K562 (cell line): Measurements from ENCODE around the gene TMEM139. TPM values are rescaled to one million over a fixed set of nuclear protein-coding genes. Genes with fewer than 3 reads are reported as not detected.
A peak's percentile ranks its signal among the peaks of the same experiment; 100 is the strongest.

Experiments
- BRD4 ChIP-seq: fragments of 200-600 bp; sonication (generic); IDR thresholded peaks from 2 replicates; pipeline ENCODE4 v1.6.1; 2017; ENCODE audit warnings: inconsistent platforms
- CGGBP1 ChIP-seq: fragments of 250-450 bp; sonication (Bioruptor Pico); IDR thresholded peaks from 2 replicates; pipeline ENCODE4 v1.9.0; 2021; ENCODE audit warnings: mild to moderate bottlenecking
- CHCHD3 ChIP-seq: fragments of 250-450 bp; sonication (Bioruptor Pico); IDR thresholded peaks from 2 replicates; pipeline ENCODE4 v2.1.2; 2022; ENCODE audit warnings: mild to moderate bottlenecking
- CHD2 ChIP-seq: IDR thresholded peaks from 2 replicates; pipeline ENCODE4 v1.6.1; 2011; ENCODE audit warnings: low read depth, low read length
- CREB3L1 ChIP-seq: fragments of 450-650 bp; IDR thresholded peaks from 2 replicates; pipeline ENCODE4 v1.6.1; 2014; ENCODE audit warnings: low read depth, mild to moderate bottlenecking, moderate library complexity, borderline replicate concordance
- HDAC2 ChIP-seq: fragments of 450-650 bp; IDR thresholded peaks from 2 replicates; pipeline ENCODE4 v1.6.1; 2016; ENCODE audit warnings: mild to moderate bottlenecking
- HOMEZ ChIP-seq: fragments of 250-450 bp; sonication (Bioruptor Pico); IDR thresholded peaks from 2 replicates; pipeline ENCODE4 v1.4.0; 2020; ENCODE audit warnings: mild to moderate bottlenecking, moderate library complexity
- MCM7 ChIP-seq, 2 experiments: fragments of 450-650 bp; IDR thresholded peaks; 2 replicates each; pipeline ENCODE4 v1.6.1; 2016 to 2018
- MXI1 ChIP-seq: IDR thresholded peaks from 2 replicates; pipeline ENCODE4 v1.6.1; 2011; ENCODE audit warnings: low read depth, mild to moderate bottlenecking, improper control_type of control experiment, low read length
- POLR2B ChIP-seq: fragments of 450-650 bp; IDR thresholded peaks from 2 replicates; pipeline ENCODE4 v1.6.1; 2018; ENCODE audit warnings: low read depth; ENCODE audit not compliant: partially characterized antibody
- RBBP5 ChIP-seq: fragments of 200-600 bp; sonication (generic); IDR thresholded peaks from 2 replicates; pipeline ENCODE4 v1.6.1; 2012; ENCODE audit warnings: borderline replicate concordance, mild to moderate bottlenecking, low read length, control low read depth, inconsistent platforms; ENCODE audit not compliant: insufficient read depth, poor library complexity, severe bottlenecking
- SP2 ChIP-seq: IDR thresholded peaks from 2 replicates; pipeline ENCODE4 v1.6.1; 2011; ENCODE audit warnings: mild to moderate bottlenecking, low read depth, low read length, moderate library complexity; ENCODE audit not compliant: poor library complexity, severe bottlenecking; ENCODE audit errors: extremely low read depth
- SUPT5H ChIP-seq: fragments of 450-650 bp; IDR thresholded peaks from 2 replicates; pipeline ENCODE4 v1.6.1; 2016
- TSHZ1 ChIP-seq: fragments of 250-450 bp; sonication (Bioruptor Pico); IDR thresholded peaks from 2 replicates; pipeline ENCODE4 v1.4.0; 2020; ENCODE audit warnings: mild to moderate bottlenecking, moderate library complexity
- USF1 ChIP-seq: sonication (generic); formaldehyde crosslinking; IDR thresholded peaks from 2 replicates; pipeline ENCODE4 v1.9.0; 2022; ENCODE audit warnings: mild to moderate bottlenecking, missing genetic modification reagents
- XRCC4 ChIP-seq: IDR thresholded peaks from one replicate; pipeline ENCODE4 v1.6.1; 2011; ENCODE audit not compliant: insufficient read depth, insufficient read length; ENCODE audit errors: extremely low read depth
- ZNF24 ChIP-seq: fragments of 450-650 bp; IDR thresholded peaks from 2 replicates; pipeline ENCODE4 v1.6.1; 2016
- ZNF561 ChIP-seq: fragments of 450-650 bp; formaldehyde crosslinking; conservative IDR thresholded peaks from 2 replicates; pipeline ENCODE4 v1.4.0; 2020; ENCODE audit warnings: mild to moderate bottlenecking, moderate library complexity
- ZNF644 ChIP-seq: fragments of 200-800 bp; sonication (Bioruptor generic); IDR thresholded peaks from 2 replicates; pipeline ENCODE4 v1.6.1; 2016; ENCODE audit warnings: low read depth, missing genetic modification characterization, missing compliant biosample characterization
- polyA plus RNA-seq, 8 experiments: library from polyadenylated mRNA; depleted of rRNA in 4 of 8; stranded (reverse) in 5 of 8; unstranded in 3 of 8; fragments of >200 nt; fragmentation: Nextera tagmentation in 2 of 8; fragmentation: Illumina TruSeq in 1 of 8; extraction: Ambion mirVana in 2 of 8; extraction: Trizol in 1 of 8; gene quantifications; 2 replicates each; pipeline versions ENCODE4 v1.2.1 to v1.2.3, GENCODE V29; 2011 to 2014; ENCODE audit warnings: inconsistent platforms in 1 of 8, missing spikeins in 1 of 8
- total RNA-seq, 7 experiments: library from RNA; depleted of rRNA in 6 of 7; stranded (reverse); fragments of >200 nt in 6 of 7; fragmentation: Illumina TruSeq in 2 of 7; extraction: Trizol in 2 of 7; gene quantifications; 2 replicates each; pipeline versions ENCODE4 v1.2.1 to v1.2.3, GENCODE V29; 2011 to 2021; ENCODE audit warnings: low replicate concordance in 1 of 7
- TF ChIP-seq, protein P1 (sequence below): fragments of 250-450 bp; sonication (Bioruptor Pico); IDR thresholded peaks from 2 replicates; pipeline ENCODE4 v1.6.1; 2021; ENCODE audit warnings: mild to moderate bottlenecking

TMEM139 gene
- total and polyA plus RNA-seq, 9 of the 15 experiments (the other 6 are each of a cell fraction or from before 2014, with no cell fraction given), result 0.27 to 1.8 (median 0.79) TPM

DNA sequence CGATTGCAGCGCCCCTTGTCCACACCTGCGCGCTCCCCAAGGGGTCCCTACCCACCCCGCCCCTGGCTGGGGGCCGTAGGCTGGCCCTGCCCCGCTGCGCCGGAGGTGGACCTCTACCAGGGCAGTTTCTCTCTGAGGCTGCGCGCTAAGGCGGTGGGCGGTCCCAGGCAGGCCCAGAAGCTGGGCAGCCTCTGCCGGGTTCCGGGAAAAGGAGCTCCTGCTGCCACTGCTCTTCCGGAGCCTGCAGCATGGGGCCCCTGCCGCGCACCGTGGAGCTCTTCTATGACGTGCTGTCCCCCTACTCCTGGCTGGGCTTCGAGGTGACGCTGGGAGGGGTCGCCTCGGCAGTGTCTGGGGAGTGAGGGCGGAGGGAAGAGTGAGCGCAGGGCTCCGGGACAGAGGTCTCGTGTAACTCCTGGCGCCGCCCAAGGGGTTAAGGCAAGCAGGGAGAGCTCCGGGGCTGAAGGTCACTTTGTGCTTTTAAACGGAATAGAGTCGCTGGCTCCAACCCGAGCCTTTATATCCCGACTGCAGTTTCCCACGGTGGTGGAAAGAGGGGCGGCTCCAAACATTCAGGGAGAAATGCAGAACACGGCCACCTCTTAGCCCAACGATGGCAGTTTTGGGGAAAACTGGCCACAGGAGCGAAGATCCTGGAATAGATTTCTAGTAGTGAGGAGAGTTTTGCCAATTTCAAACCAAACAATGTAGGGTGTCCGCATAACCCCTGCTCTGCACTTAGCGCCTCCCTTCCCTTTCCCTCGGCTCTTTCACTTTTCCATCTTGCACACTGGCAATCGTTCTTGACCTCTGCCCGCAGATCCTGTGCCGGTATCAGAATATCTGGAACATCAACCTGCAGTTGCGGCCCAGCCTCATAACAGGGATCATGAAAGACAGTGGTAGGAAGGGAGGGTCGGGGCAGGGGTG lies 21.2 kb upstream of the TMEM139 start, which contains the start of gene GSTK1 (continued):
- TF ChIP-seq CREB3L1 (peak; percentile 72; the same call in 1 of the 2 replicates), ZNF561 (CRISPR knock-in tag) (no peak), POLR2B (peak; percentile 97), XRCC4 (no peak), CHCHD3 (no peak), HOMEZ (CRISPR knock-in tag) (no peak), ZNF644 (tag) (no peak), SP2 (no peak), MXI1 (peak; percentile 40; the same call in 1 of the 2 replicates), USF1 (no peak), HDAC2 (peak; percentile 83), MCM7 (IDR thresholded peaks at IDR 0.05) (no peak), TSHZ1 (CRISPR knock-in tag) (no peak), RBBP5 (peak; percentile 91), CHD2 (no peak), SUPT5H (peak; percentile 98), BRD4 (no peak), ZNF24 (no peak), CGGBP1 (CRISPR knock-in tag) (no peak)
- TF ChIP-seq, protein P1, sequence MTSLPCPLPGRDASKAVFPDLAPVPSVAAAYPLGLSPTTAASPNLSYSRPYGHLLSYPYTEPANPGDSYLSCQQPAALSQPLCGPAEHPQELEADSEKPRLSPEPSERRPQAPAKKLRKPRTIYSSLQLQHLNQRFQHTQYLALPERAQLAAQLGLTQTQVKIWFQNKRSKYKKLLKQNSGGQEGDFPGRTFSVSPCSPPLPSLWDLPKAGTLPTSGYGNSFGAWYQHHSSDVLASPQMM (CRISPR knock-in tag), result no peak
